ENCODE results near the gene MARVELD1.
"Not testable (repeated sequence)": the region's sequence is repeated elsewhere in the genome, so short reads cannot be mapped to it uniquely, and the experiment has no call there.

The MARVELD1 gene

DNA sequence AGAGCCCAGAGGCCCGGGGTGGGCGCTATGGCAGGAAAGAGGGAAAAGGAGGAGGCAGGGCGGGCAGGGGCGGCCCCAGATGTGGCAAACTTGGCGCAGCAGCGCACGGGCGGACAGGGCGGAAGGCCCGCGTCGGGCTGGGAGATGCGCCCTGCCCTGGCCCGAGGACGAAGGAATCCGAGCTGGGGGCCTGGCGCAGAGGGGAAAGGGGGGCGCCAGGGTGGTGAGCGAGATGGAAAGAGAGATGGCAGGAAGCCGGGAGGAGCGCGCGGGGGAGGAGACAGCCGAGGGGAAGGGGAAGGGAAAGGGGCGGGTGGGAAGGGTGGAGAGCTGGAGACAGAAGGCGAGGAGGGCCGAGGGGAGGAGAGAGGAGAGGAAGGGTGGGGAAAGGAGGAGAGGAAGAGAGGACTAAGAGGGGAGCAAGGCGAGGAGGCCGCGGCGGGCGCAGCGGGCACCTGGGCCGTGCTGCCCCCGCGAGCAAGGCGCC, at the start of gene MARVELD1:
Gene MARVELD1, plus strand, starts transcription at position 392 of the 487 bp plus-strand sequence. CDS start 147 bp downstream, outside the sequence.
- no peak for DNase-seq (ENCODE audit: low read depth)

DNA sequence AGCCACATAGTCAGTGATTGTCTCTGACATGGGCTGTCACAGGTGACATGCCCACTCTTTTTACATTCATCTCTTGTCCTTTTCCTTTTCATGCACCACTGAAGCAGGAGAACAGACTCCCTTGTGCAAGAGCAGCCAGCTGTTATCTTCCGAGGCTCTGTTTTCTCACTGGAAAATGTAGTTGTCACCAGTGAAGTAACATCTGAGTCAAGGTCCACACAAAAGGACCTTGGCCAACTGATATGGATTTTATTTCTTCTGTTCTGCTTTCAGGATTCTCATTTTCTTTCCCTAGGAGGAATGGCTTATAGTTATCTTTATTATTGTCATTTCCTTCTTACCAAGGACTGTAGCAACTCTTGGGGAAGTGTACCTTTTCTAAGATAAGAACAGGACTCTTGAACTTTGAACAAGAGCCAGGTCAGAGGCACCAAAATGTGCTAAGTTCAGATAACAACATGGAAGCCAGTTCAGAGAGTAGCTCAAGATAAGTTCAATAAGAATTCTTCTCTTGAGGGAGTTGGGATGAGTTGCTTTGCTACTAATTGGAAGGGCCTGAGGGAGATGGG, 49.2 kb upstream of the MARVELD1 start:
- no peak for DNase-seq (ENCODE audit: low read depth)

DNA sequence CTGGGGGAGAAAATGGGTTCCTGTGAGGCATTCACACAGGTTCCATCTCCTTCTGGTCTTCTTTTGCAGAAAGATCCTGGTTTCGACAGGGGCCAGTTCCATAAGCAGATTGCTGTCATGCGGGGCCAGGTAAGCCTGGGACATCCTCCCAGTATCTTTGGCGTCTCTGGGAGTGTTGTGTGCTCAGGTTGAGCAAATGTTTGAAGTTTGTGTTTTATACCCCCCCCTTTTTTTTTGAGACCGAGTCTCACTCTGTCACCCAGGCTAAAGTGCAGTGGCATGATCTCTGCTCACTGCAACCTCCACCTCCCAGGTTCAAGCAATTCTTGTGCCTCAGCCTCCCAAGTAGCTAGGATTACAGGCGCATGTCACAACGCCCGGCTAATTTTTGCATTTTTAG, 46.5 kb upstream of the MARVELD1 start:
- DNase-seq (ENCODE audit: low read depth): no peak

DNA sequence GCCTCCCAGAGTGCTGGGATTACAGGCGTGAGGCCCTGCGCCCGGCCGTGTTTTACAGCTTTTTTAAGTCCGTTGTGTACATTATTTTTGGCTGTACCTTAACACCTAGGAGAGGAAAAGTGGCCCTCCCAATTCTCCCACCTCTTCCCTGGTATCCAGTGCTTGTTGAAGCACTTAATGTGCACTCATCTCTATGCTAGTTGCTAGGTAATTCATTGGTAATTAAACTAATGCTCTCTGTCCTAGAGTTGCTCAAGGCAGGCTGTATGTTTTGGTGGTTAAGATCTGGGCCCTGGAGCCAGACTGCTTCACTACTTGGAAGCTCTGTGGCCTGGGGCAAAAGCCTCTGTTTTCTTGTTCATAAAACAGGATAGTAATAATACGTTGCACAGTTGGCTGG, 46.1 kb upstream of the MARVELD1 start:
- DNase-seq (ENCODE audit: low read depth): no peak

DNA sequence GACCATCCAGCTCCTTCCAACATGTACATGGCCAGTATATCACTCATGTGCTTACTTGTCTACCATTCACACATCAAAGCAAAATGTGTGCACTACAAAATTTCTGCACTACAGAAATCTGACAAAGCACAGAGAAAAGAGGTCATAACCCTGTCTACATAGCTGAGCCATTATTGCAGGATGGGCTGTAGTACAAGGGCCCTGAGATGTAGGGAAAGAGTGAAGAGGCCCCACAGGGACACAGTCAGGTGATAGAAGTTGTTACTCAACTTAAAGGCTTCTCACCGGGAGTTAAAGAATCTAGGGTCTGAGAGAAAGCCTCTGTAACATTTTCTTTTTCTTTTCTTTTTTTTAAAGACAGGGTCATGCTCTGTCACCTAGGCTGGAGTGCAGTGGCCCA, 44.0 kb upstream of the MARVELD1 start:
- DNase-seq (ENCODE audit: low read depth): no peak

DNA sequence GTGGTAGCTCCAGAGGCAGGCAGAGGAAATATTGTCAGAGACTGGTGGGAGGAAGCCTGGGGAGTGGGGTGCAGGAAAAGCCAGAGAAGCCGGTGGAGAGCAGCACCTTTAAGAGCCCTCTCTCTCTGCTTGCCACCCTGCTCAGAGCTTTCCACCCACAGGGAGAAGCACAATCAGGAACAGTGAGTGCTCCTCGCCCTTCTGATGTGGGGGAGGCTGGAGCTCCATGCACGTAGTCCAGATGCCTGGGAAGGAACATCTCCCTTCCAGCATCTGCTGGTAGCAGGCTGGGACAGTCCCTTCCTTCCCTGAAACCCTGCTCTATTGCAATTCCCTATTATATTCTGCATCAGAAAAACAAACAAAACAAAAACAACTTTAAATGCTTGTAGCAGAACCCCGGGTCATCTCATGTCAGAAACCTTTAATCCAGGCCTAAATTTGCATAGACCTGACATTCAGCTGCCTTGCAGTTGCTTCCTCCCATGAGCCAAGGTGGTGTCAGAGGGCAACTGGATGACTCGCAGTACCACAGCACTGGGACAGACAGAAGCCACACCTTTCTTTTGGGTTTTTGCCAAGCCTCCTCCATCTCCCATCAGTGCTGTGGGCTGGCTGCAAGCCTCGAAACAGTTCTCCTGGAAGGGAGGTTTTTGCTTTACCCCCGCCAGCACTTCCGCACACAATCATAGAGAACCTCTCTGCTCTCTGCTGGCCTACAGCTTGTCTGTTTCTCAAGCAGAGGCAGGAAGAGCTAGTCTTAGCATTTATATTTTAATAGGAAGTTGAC, 39.6 kb upstream of the MARVELD1 start:
- DNase-seq (ENCODE audit: low read depth): no peak

DNA sequence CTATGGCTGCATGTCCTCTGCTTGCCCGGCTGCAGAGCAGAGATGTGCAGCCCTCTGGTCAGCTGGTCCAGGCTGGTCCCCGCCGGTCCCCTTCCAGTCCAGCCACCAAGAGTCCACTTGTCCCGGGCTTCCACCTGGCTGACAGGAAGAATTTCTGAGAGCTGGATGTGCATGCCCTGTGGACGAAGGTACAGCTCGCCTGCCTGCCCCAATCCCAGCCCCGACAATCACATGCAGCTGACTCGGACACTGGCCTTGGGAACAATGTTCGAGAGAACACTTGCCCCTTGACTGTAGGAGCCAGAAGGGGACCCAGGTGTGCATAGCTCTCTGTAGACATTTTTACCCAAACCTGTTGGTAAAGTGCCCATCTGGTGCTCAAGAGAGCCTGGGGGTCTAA, 38.3 kb upstream of the MARVELD1 start:
- no peak for DNase-seq (ENCODE audit: low read depth)

DNA sequence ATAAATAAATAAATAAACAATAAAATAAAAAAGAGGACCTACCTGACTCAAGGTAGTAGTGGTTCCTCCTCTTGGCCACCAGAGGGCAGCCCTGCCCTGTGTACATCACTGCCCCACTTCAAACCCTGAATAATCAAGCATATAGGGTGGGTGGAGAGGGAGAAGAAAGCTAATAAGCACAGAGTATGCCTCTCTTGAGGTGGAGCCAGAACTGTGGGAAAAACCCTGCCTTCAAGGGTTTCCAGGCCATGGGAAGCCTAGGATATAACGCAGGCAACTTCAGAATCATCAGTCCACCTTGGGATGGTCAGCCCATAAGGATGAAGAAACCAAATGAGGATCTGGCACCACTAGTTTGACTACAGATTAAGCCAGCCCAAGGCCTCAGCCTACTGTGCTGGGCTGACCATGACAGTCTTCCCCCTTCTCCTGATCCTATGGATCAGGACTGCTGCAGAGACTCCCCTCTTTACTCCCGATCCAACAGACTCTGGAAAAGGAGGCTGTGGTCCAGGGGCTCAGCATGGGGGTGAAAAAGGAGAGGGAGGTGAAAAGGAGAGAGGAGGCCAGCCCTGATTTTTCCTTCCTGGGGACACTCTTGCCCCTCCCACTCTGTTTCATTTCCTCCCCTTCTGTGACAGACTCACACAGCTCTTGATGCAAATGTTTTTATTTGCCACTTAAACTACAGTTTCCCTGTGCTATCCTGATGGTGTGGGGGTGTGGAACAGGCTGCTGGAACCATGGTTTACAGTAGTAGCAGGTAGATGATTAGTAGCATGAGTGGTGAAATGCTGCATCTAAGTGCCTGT, 36.6 kb upstream of the MARVELD1 start:
- DNase-seq (ENCODE audit: low read depth): peak; percentile 32

DNA sequence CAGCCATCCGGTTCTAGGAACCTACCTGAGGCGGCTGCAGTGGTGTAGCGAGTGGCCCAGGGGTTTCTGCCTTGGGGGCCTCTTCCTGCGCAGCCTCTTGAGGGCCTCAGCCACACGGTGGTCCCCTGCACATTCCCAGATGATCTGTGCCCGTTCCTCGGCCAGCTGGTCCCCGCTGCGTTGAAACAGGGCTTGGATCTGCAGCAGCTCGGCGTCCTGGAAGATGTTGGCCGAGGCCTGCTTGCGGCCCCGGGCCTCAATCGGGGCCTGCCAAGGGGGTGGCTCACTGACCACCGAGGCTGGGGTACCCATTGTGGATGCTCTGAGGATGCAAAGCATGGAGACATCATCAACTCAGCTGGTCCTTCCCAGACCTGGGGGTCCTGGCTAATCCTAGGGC, 33.9 kb upstream of the MARVELD1 start:
- no peak for DNase-seq (ENCODE audit: low read depth)

DNA sequence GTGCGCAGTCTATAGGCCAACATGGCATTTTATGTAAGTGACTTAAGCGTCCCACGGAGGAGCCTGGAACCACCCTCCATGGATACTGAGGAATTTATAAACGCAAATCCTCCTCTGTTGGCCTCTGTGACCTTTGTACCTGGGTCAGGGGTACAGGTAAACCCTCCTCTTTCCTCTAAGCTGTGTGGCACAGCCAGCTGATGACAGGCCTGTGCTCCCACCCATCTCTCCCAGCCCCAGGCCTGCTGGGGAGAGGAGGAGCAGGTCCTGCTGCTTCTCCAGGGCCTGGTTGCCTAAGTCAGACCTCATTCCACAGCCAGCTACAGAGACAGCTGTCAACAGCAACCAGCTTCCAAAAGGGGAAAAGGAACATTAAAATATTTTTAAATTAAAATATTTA, 31.5 kb upstream of the MARVELD1 start:
- DNase-seq (ENCODE audit: low read depth): no peak

DNA sequence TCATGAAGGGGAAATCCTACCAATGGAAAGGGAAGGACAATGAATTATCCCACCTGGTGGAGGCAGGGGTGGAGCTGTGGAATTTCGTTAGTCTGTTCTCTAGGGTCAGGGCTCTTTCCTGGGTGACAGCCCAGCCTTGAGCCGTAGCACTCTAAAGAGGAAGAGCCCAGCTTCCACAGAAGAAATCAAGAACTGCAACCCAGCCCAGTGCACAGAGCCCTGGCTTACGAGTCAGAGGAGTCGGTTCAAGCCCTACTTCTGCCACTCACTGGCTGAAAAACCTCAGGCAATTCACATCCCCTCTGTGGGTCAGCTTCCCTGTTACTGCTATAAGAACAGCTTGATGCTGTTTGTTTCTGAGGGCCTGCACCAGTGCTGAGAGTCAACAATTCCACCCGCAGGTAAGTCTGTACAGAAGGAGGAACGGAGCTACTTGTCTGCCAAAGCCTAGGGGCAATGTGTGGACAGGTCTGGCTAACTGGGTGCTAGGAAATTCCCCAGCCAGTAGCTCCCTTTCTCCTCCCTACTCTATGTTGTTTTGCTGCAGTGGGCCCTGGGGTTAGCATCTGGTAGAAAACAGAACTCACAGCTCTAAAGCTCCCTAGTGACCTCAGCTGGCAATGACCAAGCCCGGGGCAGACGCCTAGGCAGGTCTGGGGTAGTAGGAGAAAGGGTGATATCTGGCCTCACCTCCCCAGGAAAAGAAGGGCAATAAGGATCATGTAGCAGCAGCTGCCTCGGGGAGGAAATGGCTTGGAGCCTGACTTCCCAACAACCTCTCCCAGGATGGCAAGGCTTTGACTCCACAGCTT, 29.8 kb upstream of the MARVELD1 start:
- DNase-seq (ENCODE audit: low read depth): no peak

DNA sequence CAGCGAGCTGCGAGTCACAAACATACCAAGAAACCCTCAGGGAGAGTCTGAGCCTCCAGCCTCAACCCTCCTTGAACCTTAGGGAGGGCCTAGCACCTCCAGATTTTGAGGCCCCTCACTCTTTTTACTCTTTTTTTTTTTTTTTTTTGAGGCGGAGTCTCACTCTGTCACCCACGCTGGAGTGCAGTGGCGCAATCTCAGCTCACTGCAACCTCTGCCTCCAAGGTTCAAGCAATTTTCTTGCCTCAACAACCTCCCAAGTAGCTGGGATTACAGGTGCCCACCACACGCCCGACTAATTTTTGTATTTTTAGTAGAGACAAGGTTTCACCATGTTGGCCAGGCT, 29.2 kb upstream of the MARVELD1 start:
- not testable (repeated sequence) for DNase-seq (ENCODE audit: low read depth)

DNA sequence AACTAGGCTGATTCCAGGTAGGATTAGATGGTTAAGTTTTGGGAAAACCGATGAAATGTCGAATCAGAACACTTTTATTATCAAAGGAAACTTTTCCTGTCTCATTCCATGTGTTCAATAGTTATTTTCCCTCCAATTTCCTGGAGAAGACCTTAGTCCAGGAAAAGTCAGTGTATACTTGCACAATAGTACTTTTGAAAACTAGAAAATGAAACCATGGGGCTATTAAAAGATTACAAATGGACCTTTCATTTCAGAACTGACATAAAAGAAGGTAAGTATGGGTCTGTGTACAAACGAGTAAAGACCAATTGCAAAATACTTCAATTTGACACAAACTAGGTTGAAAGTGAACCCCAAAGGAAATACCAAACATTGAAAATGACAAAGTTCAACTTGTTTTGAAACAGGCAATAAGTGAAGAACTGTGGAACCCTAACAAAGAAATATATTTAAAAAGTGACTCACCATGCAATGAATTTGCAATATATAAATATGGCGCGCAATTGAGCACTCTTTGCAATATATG, 28.6 kb upstream of the MARVELD1 start:
- DNase-seq (ENCODE audit: low read depth): no peak

DNA sequence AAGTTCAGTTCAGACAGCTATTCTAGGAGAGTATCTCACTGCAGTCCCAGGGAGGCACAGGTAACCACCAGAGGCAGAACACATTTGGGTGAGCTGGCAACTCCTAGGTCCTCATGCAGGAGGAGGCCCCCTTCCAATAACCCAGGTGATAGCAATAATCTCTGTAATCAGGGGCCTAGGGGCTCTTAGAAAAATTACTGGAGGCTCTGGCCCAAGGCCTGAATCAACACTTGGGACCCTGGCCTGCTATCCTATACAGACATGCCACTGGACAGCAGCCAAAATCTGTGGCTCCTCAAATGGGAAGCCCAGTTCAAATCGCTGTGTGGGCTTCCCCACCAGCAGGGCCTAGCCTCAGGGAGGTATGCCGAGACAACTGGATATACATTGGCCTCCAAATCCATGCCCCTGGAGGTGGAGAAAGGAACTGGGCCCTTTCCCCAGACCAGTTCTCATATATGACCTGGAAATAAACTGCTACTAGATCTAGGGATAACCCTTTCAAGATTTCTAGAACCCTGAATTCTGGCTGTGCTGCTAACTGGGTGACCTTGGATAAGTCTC, 28.1 kb upstream of the MARVELD1 start:
- DNase-seq (ENCODE audit: low read depth): no peak

DNA sequence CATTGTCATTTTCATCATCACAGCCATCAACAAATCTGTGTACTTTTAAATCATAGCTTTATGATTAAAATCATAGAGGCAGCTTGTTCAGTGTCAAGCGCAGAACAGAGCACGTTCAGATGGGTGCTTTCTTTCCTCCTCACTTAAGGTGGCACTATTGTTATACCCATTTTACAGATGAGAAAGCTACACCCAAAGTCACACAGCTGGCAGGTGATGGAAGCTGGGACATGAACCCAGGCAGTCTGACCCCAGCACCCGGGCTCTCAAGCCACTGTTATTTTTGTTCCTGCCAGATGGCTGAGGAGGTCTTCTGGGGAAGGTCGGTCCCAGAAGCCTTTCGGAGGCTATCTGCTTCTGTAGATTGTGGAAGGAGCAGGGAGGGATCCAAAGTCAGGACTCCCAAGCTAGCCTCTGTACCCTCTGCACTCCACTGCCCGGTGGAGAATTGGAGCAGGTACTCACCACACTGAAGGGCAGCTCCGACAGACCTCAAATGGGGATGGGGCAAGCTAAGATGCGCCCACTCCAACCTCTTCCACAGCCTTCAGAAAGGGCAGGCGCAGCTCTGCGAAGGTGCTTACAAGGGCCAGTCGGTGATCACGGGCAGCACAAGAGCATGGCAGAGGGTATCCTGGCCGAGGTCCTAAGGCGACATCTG, 27.1 kb upstream of the MARVELD1 start:
- DNase-seq (ENCODE audit: low read depth): peak; percentile 8

DNA sequence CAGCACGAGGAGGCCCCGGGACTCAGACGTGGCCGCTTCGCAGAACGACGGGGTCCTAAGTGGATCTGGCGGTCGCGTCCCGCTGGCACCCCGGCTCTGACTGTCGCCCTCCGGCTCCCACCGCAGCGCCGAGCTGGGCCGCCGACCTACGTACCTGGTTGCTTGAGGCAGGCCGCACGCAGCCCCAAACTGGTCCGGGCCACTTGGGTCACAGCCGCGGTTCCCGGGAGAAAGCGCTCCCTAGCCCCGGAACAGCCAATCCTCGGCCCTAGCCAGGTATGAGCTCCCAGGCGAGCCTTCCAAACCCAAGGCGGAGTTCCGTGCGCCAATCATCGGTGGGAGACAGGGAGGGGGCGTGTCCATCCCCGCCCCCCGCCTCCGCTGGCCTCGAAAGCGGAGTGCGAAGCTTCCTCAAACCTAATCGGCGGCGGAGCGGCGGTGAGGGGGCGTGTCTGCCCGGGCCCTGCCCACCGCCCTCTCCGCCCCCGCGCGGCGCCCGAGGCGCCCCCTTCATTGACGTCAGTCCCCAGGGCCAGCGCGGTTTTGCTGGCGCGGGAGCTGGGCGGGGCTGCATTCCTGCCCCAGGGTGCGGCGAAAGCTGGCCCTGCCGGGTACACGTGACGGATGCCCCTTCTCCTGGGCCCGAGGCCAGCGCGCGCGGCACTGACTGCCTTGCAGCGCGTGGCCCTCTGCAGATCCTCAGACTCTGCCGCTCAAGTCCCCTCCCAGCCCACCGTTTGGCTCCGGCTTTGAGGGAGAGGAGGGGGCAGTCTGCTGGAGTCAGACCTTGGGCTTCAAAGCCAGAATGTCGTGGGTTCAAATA, 26.4 kb upstream of the MARVELD1 start, which contains the start of gene AVPI1:
Gene AVPI1, minus strand, starts transcription at position 280 of the 823 bp plus-strand sequence. CDS start 7,336 bp downstream, outside the sequence.
- peak; percentile 93 for DNase-seq (ENCODE audit: low read depth)

DNA sequence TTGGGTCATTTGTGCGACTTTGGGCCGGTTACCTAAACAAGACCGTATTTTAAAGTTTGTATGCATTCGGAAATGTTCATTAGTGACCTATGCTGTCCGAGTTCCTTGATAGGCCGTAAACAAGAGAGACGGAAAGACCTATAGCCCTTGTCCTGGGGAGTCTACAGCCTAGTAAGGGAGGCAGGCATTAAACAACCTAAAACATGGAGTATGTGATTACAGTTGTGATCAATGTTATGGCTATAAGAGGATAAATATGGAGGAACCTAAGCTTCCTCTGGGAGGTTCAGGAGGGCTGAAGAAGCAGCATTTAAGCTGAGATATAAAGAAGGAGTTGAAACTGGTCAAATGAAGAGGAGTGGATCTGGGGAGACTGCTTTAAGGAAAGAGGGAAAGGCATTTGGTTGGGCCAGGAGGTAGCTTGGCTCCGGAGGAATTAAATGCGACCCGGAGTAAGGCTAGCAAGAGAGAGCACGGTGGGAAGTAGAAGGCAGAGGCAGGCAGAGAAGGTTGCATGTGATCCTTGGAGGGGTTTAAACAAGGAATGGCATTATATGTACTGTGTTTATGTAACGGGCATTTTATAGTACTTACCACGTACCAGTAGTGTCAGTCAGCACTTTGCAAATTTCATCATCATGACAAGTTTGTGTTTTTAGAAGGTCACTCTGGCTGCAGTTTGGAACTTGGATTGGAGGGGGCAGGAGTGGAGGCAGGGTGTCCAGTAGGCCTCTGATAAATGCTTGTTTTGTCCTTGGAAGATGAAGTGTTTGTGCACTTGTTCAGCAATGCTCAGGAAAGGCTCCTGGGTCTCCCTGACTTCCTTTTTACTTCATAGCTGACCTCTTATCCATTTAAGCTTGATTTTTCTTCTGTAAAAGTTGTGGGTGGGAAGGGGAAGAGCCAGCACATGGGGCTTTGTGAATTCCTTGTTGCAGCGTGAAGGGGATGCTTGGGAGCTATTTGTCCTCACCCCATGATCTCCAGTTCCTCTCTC, 25.4 kb upstream of the MARVELD1 start:
- no peak for DNase-seq (ENCODE audit: low read depth)

DNA sequence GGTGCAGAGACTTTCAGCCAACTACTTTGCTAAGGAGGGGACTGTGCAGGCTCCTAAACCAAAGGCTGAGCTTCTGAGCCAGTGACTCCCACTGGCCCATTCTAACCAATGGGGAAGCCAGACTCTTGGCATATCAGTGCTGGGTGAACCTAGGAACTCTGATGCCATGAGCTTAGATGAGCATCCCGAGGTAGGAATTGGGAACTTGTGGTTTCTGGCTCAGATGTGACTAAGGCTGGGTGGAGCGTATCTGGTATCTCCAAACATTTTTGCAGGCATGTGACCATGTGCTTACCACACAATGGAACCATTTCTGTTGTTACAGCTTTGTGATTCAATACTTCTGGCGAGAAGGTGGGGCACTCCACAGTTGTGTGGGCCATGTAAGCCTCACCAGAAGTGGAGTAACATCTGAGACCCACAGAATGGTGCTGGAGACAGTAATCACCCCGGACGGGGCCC, 23.9 kb upstream of the MARVELD1 start:
- no peak for DNase-seq (ENCODE audit: low read depth)

All from stimulated activated CD8-positive, alpha-beta memory T cell treated with anti-CD3 and anti-CD28 coated beads, Interleukin-12 subunit alpha, Interleukin-12 subunit beta, amount 100 ng/mL, for 1 hour (primary cell).